Measurements from ENCODE around the gene GALM.

- no peak for TF ChIP-seq CTCF (IDR thresholded peaks at IDR 0.05)
- no peak for TF ChIP-seq POLR2A (IDR thresholded peaks at IDR 0.05)
Observed at GRCh38 chr2:38708900-38709566, 43.1 kb downstream of the GALM start.
